Vagina (tissue), 2 donors: ENCODE results near the gene FSD1. TPM values are rescaled to one million over a fixed set of nuclear protein-coding genes. Genes with fewer than 3 reads are reported as not detected.

Source experiments
- DNase-seq, 2 donors: peaks; one replicate each; pipeline ENCODE4 v3.0.0-alpha.2; 2017; ENCODE audit errors: extremely low spot score in 2 of 2
- H3K27ac ChIP-seq: fragments of 200-600 bp; sonication (generic); one replicate; pipeline ENCODE4 v1.5.1; 2019
- H3K27me3 ChIP-seq: fragments of 200-600 bp; sonication (generic); one replicate; pipeline ENCODE4 v1.5.1; 2019
- H3K36me3 ChIP-seq, 2 donors: fragments of 200-600 bp; sonication (generic); one replicate each; pipeline ENCODE4 v1.5.1; 2017 to 2019
- H3K4me1 ChIP-seq: fragments of 200-600 bp; sonication (generic); one replicate; pipeline ENCODE4 v1.5.1; 2019
- H3K4me3 ChIP-seq, 2 donors: fragments of 200-600 bp; sonication (generic); 1 replicate in 1 of 2; 2 replicates in 1 of 2; pipeline ENCODE4 v1.5.1; 2016 to 2019
- H3K9me3 ChIP-seq: fragments of 200-600 bp; sonication (generic); one replicate; pipeline ENCODE4 v1.5.1; 2019
- CTCF ChIP-seq, 3 experiments: fragments of 450-650 bp in 2 of 3; fragments of 200-600 bp in 1 of 3; sonication (generic) in 1 of 3; IDR thresholded peaks; one replicate each; pipeline ENCODE4 v1.5.1; 2017 to 2019; ENCODE audit warnings: antibody characterized with exemption in 3 of 3, mild to moderate bottlenecking in 2 of 3, moderate library complexity in 2 of 3
- POLR2A ChIP-seq, 2 donors: fragments of 450-650 bp; IDR thresholded peaks; one replicate each; pipeline ENCODE4 v1.6.1; 2017; ENCODE audit warnings: antibody characterized with exemption in 2 of 2, mild to moderate bottlenecking in 2 of 2, moderate library complexity in 2 of 2
- POLR2AphosphoS5 ChIP-seq, 2 donors: sonication (generic); formaldehyde crosslinking; IDR thresholded peaks; one replicate each; pipeline ENCODE4 v1.9.0; 2017; ENCODE audit warnings: antibody characterized with exemption in 2 of 2, mild to moderate bottlenecking in 2 of 2, low read depth in 1 of 2; ENCODE audit not compliant: insufficient read depth in 1 of 2
- intact Hi-C: fragments of 100-400 bp; cut with DNase I; formaldehyde crosslinking; loops from one replicate; pipeline ENCODE4 v1.15.1; 2023
- total RNA-seq: library from RNA; depleted of rRNA; stranded (reverse); fragments of >200 nt; gene quantifications from one replicate; pipeline ENCODE4 v1.2.3, GENCODE V29; 2016

Gene FSD1
- total RNA-seq, 1 donor from 2014 or later: 1.7 TPM

DNA sequence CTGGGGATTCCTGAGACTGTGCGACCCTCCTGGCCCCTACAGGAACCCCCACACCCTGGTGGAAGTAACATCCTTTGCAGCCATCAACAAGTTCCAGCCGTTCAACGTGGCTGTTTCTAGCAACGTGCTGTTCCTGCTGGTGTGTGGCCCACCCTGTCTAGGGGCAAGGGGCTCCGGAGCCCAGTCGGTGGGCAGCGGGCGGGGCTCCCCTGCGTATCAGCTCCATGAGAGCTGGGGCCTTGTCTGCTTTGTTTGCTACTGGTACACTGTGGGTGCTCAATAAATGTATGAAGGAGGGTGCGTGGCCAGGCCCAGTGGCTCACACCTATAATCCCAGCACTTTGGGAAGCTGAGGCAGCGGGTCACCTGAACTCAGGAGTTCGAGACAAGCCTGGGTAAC, 49.9 kb downstream of the FSD1 start:
- DNase-seq: no peak
- H3K27ac ChIP-seq: no peak overlapping the region
- H3K4me3 ChIP-seq: no peak overlapping the region
- no peaks in the 10 kb centered on the region for H3K9me3 ChIP-seq
- H3K27me3 ChIP-seq: no peaks in the 10 kb centered on the region
- TF ChIP-seq CTCF (IDR thresholded peaks at IDR 0.05): no peak
- TF ChIP-seq POLR2AphosphoS5 (IDR thresholded peaks at IDR 0.05; ENCODE audit: insufficient read depth in 1 of 2, low read depth in 1 of 2): no peak
- TF ChIP-seq POLR2A (IDR thresholded peaks at IDR 0.05): no peak
- H3K36me3 ChIP-seq: peaks cover 0 to 11% of the 10 kb centered on the region in 2 donors
- H3K4me1 ChIP-seq: no peaks in the 10 kb centered on the region
- intact Hi-C loops: no loop called here

GRCh38 chr19:4354897-4355296, 50.5 kb downstream of the FSD1 start:
- peaks cover 0 to 10% of the 10 kb centered on the region in 2 donors for H3K36me3 ChIP-seq
- intact Hi-C loops: no loop called here
- DNase-seq: no peak

GRCh38 chr19:4357095-4357797, 52.8 kb downstream of the FSD1 start:
- Histone ChIP-seq H3K9me3 (no peaks in the 10 kb centered on the region), H3K4me3 (no peak overlapping the region), H3K27me3 (no peaks in the 10 kb centered on the region), H3K4me1 (no peaks in the 10 kb centered on the region), H3K36me3 (peaks cover 0 to 29% of the 10 kb centered on the region in 2 donors), H3K27ac (no peak overlapping the region)
- no peak for TF ChIP-seq POLR2AphosphoS5 (IDR thresholded peaks at IDR 0.05; ENCODE audit: insufficient read depth in 1 of 2, low read depth in 1 of 2)
- no peak for TF ChIP-seq POLR2A (IDR thresholded peaks at IDR 0.05)
- TF ChIP-seq CTCF (IDR thresholded peaks at IDR 0.05): no peak
- intact Hi-C loops: no loop called here
- DNase-seq: no peak

More at GRCh38 chr19:4354897-4355296, 50.5 kb downstream of the FSD1 start:
- Histone ChIP-seq H3K4me1 (no peaks in the 10 kb centered on the region), H3K9me3 (no peaks in the 10 kb centered on the region), H3K27ac (no peak overlapping the region), H3K27me3 (no peaks in the 10 kb centered on the region), H3K4me3 (no peak overlapping the region)
- TF ChIP-seq POLR2A (IDR thresholded peaks at IDR 0.05): no peak
- no peak for TF ChIP-seq CTCF (IDR thresholded peaks at IDR 0.05)
- no peak for TF ChIP-seq POLR2AphosphoS5 (IDR thresholded peaks at IDR 0.05; ENCODE audit: insufficient read depth in 1 of 2, low read depth in 1 of 2)

DNA sequence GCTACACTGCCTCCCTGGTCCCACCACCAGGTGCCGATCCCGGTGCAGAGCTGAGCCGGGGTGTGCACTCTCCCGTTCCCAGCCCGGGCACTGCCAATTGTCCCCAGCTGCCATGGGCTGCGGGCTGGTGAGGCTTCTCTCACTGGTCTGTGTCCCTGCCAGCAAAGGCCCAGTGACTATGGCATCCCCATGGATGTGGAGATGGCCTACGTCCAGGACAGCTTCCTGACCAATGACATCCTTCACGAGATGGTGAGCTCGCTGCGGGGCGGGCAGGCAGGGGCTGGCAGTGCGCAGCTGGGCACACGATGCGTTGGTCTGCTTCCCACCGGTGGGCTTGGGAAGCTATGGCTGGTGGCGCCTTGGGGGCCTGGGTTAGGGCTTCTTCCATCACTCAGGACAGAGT, 53.5 kb downstream of the FSD1 start:
- DNase-seq: no peak
- no peak for TF ChIP-seq POLR2AphosphoS5 (IDR thresholded peaks at IDR 0.05; ENCODE audit: insufficient read depth in 1 of 2, low read depth in 1 of 2)
- TF ChIP-seq POLR2A (IDR thresholded peaks at IDR 0.05): no peak
- no peak for TF ChIP-seq CTCF (IDR thresholded peaks at IDR 0.05)

More for the DNA sequence above, 53.5 kb downstream of the FSD1 start:
- Histone ChIP-seq H3K4me1 (no peaks in the 10 kb centered on the region), H3K36me3 (peaks cover 0 to 34% of the 10 kb centered on the region in 2 donors), H3K9me3 (no peaks in the 10 kb centered on the region), H3K27ac (no peak overlapping the region), H3K27me3 (no peaks in the 10 kb centered on the region), H3K4me3 (no peak overlapping the region)
- intact Hi-C loops: no loop called here
